HG02970 (cell line): ENCODE results near the gene PTPN6.

Experiments
- ATAC-seq: cut with Tn5 transposase; IDR thresholded peaks from one replicate; pipeline ENCODE4 v1.9.1; 2021; ENCODE audit warnings: mild to moderate bottlenecking, moderate library complexity, moderate number of reproducible peaks; ENCODE audit not compliant: unreplicated experiment, low FRiP score

PTPN6 gene

GRCh38 chr12:6996040-6996441 is 44.9 kb downstream of the PTPN6 start:
- no peak for ATAC-seq

GRCh38 chr12:6998715-6999451 is 47.7 kb downstream of the PTPN6 start:
- no peak for ATAC-seq

- ATAC-seq = no peak
Measured at GRCh38 chr12:7001921-7002591, 50.9 kb downstream of the PTPN6 start.

GRCh38 chr12:7004287-7004803 is 53.2 kb downstream of the PTPN6 start:
- no peak for ATAC-seq

GRCh38 chr12:7004840-7005239 is 53.7 kb downstream of the PTPN6 start:
- no peak for ATAC-seq

GRCh38 chr12:7005311-7005710 is 54.2 kb downstream of the PTPN6 start:
- ATAC-seq = no peak

GRCh38 chr12:7006639-7007038 is 55.5 kb downstream of the PTPN6 start:
- no peak for ATAC-seq

- ATAC-seq = no peak
Measured at GRCh38 chr12:7008864-7009263, 57.7 kb downstream of the PTPN6 start.

GRCh38 chr12:7009512-7009911 is 58.4 kb downstream of the PTPN6 start:
- ATAC-seq = no peak
